Sigmoid colon (tissue), 7 donors: Measurements from ENCODE around the gene C1orf35. TPM values are rescaled to one million over a fixed set of nuclear protein-coding genes. Genes with fewer than 3 reads are reported as not detected.
A peak's percentile ranks its signal among the peaks of the same experiment; 100 is the strongest.

ENCODE experiments used
- DNase-seq: peaks from one replicate; pipeline ENCODE4 v3.0.0-alpha.2; 2019
- H3K27ac ChIP-seq, 4 donors: fragments of 200-600 bp; sonication (generic); one replicate each; pipeline ENCODE4 v1.5.1; 2016 to 2019; ENCODE audit warnings: mild to moderate bottlenecking in 1 of 4
- H3K27me3 ChIP-seq, 3 donors: fragments of 200-600 bp; sonication (generic); one replicate each; pipeline ENCODE4 v1.5.1; 2019; ENCODE audit warnings: mild to moderate bottlenecking in 1 of 3
- H3K36me3 ChIP-seq, 4 donors: fragments of 200-600 bp; sonication (generic); one replicate each; pipeline ENCODE4 v1.5.1; 2016 to 2019
- H3K4me1 ChIP-seq, 4 donors: fragments of 200-600 bp; sonication (generic); one replicate each; pipeline ENCODE4 v1.5.1; 2017 to 2019
- H3K4me3 ChIP-seq, 4 donors: fragments of 200-600 bp; sonication (generic); one replicate each; pipeline ENCODE4 v1.5.1; 2017 to 2019; ENCODE audit warnings: mild to moderate bottlenecking in 2 of 4, moderate library complexity in 1 of 4
- H3K9me3 ChIP-seq, 4 donors: fragments of 200-600 bp in 3 of 4; sonication (generic) in 3 of 4; one replicate each; pipeline versions ENCODE4 v1.5.1 to v1.6.1; 2013 to 2019
- EP300 ChIP-seq, 4 donors: sonication (generic); formaldehyde crosslinking; IDR thresholded peaks; one replicate each; pipeline ENCODE4 v1.6.1; 2017; ENCODE audit warnings: antibody characterized with exemption in 4 of 4
- POLR2A ChIP-seq, 2 donors: fragments of 450-650 bp; IDR thresholded peaks; one replicate each; pipeline ENCODE4 v1.6.1; 2016; ENCODE audit warnings: antibody characterized with exemption in 2 of 2, mild to moderate bottlenecking in 2 of 2, moderate library complexity in 2 of 2
- POLR2AphosphoS5 ChIP-seq, 4 donors: sonication (generic); formaldehyde crosslinking; IDR thresholded peaks; one replicate each; pipeline ENCODE4 v1.6.1; 2017; ENCODE audit warnings: antibody characterized with exemption in 4 of 4
- WGBS, 2 donors: extraction: QIAGEN DNeasy Blood & Tissue Kit; methylation state at CpG; one replicate each; pipeline ENCODE4 v1.1.7; 2013; 5-methylcytosine and 5-hydroxymethylcytosine counted together
- intact Hi-C: fragments of 100-400 bp; cut with DNase I; formaldehyde crosslinking; loops from one replicate; pipeline ENCODE4 v1.15.1; 2023
- polyA plus RNA-seq, 3 donors: library from polyadenylated mRNA; stranded (reverse); fragments of 200-250 nt; gene quantifications; one replicate each; pipeline ENCODE4 v1.2.3, GENCODE V29; 2013
- total RNA-seq, 4 donors: library from RNA; depleted of rRNA; stranded (reverse); fragments of >200 nt; gene quantifications; one replicate each; pipeline ENCODE4 v1.1.0, GENCODE V29; 2016
- TF ChIP-seq, protein P1 (sequence below), 4 experiments: fragments of 450-650 bp in 3 of 4; fragments of 200-600 bp in 1 of 4; IDR thresholded peaks; one replicate each; pipeline ENCODE4 v1.5.1; 2016 to 2019; ENCODE audit warnings: antibody characterized with exemption in 4 of 4, mild to moderate bottlenecking in 3 of 4, moderate library complexity in 2 of 4
- donor health status: healthy with polysubstance abuse.
- donor health status: Bipolar disorder and iron deficiency.
- donor health status: healthy.

Gene C1orf35
- total and polyA plus RNA-seq, 7 donors: 7.8 to 18.1 (median 11.4) TPM

DNA sequence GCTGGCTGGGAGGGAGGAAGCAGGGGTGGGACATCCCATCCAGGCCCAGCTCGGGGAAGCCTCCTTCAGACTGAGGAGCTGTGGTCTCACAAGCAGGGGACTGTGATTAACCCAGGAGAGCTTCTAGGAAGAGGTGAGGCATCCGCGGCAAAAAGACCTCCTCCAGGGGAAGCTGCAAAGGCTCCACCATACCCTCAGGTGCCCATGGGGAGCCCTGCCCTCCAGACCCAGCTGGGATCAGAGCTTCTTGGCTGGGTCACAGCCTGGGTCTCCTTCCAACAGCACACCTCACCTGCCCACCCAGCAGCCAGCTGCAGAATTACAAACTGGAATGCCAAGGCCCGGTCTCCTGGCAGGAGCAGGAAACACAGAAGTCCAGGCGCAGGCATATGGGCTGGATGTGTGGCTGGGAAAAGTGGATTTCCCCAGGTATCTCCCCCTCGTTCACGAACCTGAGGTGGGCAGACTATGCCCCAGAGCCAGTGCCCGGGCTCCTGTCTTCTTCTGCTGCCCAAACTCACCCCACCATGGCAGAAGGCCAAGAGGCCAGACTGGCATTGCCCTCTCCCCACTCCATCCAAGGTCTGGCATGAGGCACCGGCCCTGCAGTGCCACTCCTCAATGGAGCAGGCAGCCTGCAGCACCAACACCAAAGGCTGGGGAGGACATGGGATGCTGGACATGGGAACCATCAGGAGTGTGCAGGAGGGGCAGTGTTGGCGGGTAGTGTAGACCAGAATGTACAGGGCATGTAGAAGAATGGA, 36.1 kb downstream of the C1orf35 start:
- TF ChIP-seq EP300 (IDR thresholded peaks at IDR 0.05) (no peak), POLR2A (IDR thresholded peaks at IDR 0.05) (no peak), POLR2AphosphoS5 (IDR thresholded peaks at IDR 0.05) (no peak)
- TF ChIP-seq, protein P1, sequence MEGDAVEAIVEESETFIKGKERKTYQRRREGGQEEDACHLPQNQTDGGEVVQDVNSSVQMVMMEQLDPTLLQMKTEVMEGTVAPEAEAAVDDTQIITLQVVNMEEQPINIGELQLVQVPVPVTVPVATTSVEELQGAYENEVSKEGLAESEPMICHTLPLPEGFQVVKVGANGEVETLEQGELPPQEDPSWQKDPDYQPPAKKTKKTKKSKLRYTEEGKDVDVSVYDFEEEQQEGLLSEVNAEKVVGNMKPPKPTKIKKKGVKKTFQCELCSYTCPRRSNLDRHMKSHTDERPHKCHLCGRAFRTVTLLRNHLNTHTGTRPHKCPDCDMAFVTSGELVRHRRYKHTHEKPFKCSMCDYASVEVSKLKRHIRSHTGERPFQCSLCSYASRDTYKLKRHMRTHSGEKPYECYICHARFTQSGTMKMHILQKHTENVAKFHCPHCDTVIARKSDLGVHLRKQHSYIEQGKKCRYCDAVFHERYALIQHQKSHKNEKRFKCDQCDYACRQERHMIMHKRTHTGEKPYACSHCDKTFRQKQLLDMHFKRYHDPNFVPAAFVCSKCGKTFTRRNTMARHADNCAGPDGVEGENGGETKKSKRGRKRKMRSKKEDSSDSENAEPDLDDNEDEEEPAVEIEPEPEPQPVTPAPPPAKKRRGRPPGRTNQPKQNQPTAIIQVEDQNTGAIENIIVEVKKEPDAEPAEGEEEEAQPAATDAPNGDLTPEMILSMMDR (IDR thresholded peaks at IDR 0.05): no peak
- intact Hi-C loops: no loop called here
- H3K4me1 ChIP-seq: no peaks in the 10 kb centered on the region
- 51 to 62% methylated on average over 10 of the region's 10 CpGs for WGBS, 2 donors
- H3K27ac ChIP-seq: no peak overlapping the region
- peaks cover 15 to 86% (median 64%) of the 10 kb centered on the region in 3 donors for H3K27me3 ChIP-seq
- H3K9me3 ChIP-seq: no peaks in the 10 kb centered on the region
- no peak overlapping the region for H3K4me3 ChIP-seq
- no peak for DNase-seq
- H3K36me3 ChIP-seq: no peaks in the 10 kb centered on the region

DNA sequence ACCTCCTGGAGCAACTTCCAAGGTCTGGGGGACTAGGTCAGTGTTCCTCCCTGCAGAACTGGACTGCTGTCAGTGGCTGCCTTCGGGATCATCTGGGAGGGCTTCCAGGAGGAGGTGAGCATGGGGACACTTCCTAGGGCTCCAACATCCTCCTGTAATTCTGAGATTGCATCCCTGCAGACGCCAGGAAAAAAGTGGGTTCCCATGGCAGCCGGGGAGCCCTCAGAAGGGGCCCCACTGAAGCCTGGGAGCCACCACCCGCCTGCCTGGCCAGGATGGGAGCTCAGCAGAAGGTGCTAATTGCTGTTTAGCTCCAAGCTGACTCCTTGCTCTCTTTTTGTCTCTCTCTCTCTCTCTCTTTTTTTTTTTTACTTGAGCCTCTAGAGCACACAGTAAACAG, 36.7 kb downstream of the C1orf35 start:
- H3K9me3 ChIP-seq: no peaks in the 10 kb centered on the region
- no peaks in the 10 kb centered on the region for H3K36me3 ChIP-seq
- 35 to 48% methylated on average over 4 of the region's 4 CpGs for whole genome bisulfite sequencing, 2 donors
- no peak overlapping the region for H3K27ac ChIP-seq
- peak; percentile 32 for DNase-seq
- no peaks in the 10 kb centered on the region for H3K4me1 ChIP-seq
- intact Hi-C loops: no loop called here
- H3K4me3 ChIP-seq: no peak overlapping the region
- TF ChIP-seq, protein P1 (IDR thresholded peaks at IDR 0.05): no peak
- TF ChIP-seq POLR2AphosphoS5 (IDR thresholded peaks at IDR 0.05) (no peak), POLR2A (IDR thresholded peaks at IDR 0.05) (no peak)
- peaks cover 15 to 89% (median 70%) of the 10 kb centered on the region in 3 donors for H3K27me3 ChIP-seq

- intact Hi-C loops: no loop called here
- Histone ChIP-seq H3K9me3 (no peaks in the 10 kb centered on the region), H3K4me3 (no peak overlapping the region), H3K36me3 (no peaks in the 10 kb centered on the region), H3K4me1 (peaks cover 0 to 4% (median 1%) of the 10 kb centered on the region in 4 donors), H3K27ac (no peak overlapping the region), H3K27me3 (peaks cover 15 to 89% (median 73%) of the 10 kb centered on the region in 3 donors)
- 76 to 80% methylated on average over 15 of the region's 15 CpGs for WGBS, 2 donors
- TF ChIP-seq, protein P1 (IDR thresholded peaks at IDR 0.05): no peak
- TF ChIP-seq POLR2AphosphoS5 (IDR thresholded peaks at IDR 0.05) (no peak), POLR2A (IDR thresholded peaks at IDR 0.05) (no peak), EP300 (IDR thresholded peaks at IDR 0.05) (no peak)
- peak; percentile 40 for DNase-seq
Measured at GRCh38 chr1:228065543-228066347, 37.4 kb downstream of the C1orf35 start.

GRCh38 chr1:228064741-228065542, 38.2 kb downstream of the C1orf35 start:
- Histone ChIP-seq H3K36me3 (no peaks in the 10 kb centered on the region), H3K4me3 (no peak overlapping the region), H3K27ac (no peak overlapping the region), H3K4me1 (peaks cover 0 to 12% (median 9%) of the 10 kb centered on the region in 4 donors), H3K9me3 (no peaks in the 10 kb centered on the region), H3K27me3 (peaks cover 23 to 94% (median 77%) of the 10 kb centered on the region in 3 donors)
- no peak for TF ChIP-seq POLR2A (IDR thresholded peaks at IDR 0.05)
- no peak for TF ChIP-seq EP300 (IDR thresholded peaks at IDR 0.05)
- no peak for TF ChIP-seq POLR2AphosphoS5 (IDR thresholded peaks at IDR 0.05)
- TF ChIP-seq, protein P1 (IDR thresholded peaks at IDR 0.05): no peak
- DNase-seq: peak; percentile 58
- intact Hi-C loops: no loop called here
- WGBS, 2 donors: 80% methylated on average over 15 of the region's 15 CpGs
